Body of pancreas (tissue), 4 donors: ENCODE results near the gene ATF6. TPM values are rescaled to one million over a fixed set of nuclear protein-coding genes. Genes with fewer than 3 reads are reported as not detected.

Experiments
- ATAC-seq: fragments of 150-250 bp; one replicate; pipeline ENCODE4 v1.9.1; 2016
- DNase-seq, 4 donors: peaks; one replicate each; pipeline ENCODE4 v3.0.0-alpha.2; 2019
- H3K27ac ChIP-seq, 4 donors: fragments of 200-600 bp; sonication (generic); 1 replicate in 3 of 4; 2 replicates in 1 of 4; pipeline versions ENCODE4 v1.5.1 to v1.6.1; 2016 to 2019; ENCODE audit warnings: mild to moderate bottlenecking in 1 of 4, mixed read lengths in 1 of 4, moderate library complexity in 1 of 4
- H3K27me3 ChIP-seq, 2 donors: fragments of 200-600 bp; sonication (generic); one replicate each; pipeline ENCODE4 v1.6.0; 2016; ENCODE audit warnings: mild to moderate bottlenecking in 1 of 2
- H3K36me3 ChIP-seq, 2 donors: fragments of 200-600 bp; sonication (generic); replicated peaks in 1 of 2; 2 replicates each; pipeline ENCODE4 v1.5.1; 2016; ENCODE audit warnings: low read depth in 2 of 2; ENCODE audit not compliant: insufficient read depth in 1 of 2
- H3K4me1 ChIP-seq: fragments of 200-600 bp; sonication (generic); one replicate; pipeline ENCODE4 v1.6.0; 2016
- H3K4me3 ChIP-seq, 2 donors: fragments of 200-600 bp; sonication (generic); 1 replicate in 1 of 2; 2 replicates in 1 of 2; pipeline ENCODE4 v1.5.1; 2016 to 2019
- H3K9me3 ChIP-seq, 3 donors: fragments of 200-600 bp; sonication (generic); 1 replicate in 2 of 3; 2 replicates in 1 of 3; pipeline ENCODE4 v1.5.1; 2016
- POLR2A ChIP-seq, 3 donors: fragments of 450-650 bp; IDR thresholded peaks; one replicate each; pipeline ENCODE4 v1.6.1; 2016; ENCODE audit warnings: antibody characterized with exemption in 3 of 3, mild to moderate bottlenecking in 2 of 3
- WGBS, 2 donors: methylation state at CpG; one replicate each; pipeline ENCODE4 v1.1.5; 2017; 5-methylcytosine and 5-hydroxymethylcytosine counted together
- intact Hi-C: fragments of 100-400 bp; cut with DNase I; formaldehyde crosslinking; loops from one replicate; pipeline ENCODE4 v1.15.1; 2023
- total RNA-seq, 2 donors: library from RNA; depleted of rRNA; stranded (reverse); fragments of >200 nt; gene quantifications; one replicate each; pipeline ENCODE4 v1.1.0, GENCODE V29; 2016
- TF ChIP-seq, protein P1 (sequence below), 7 experiments: fragments of 450-650 bp in 4 of 7; fragments of 200-600 bp in 3 of 7; sonication (generic) in 3 of 7; IDR thresholded peaks; one replicate each; pipeline ENCODE4 v1.5.1; 2016 to 2019; ENCODE audit warnings: antibody characterized with exemption in 7 of 7

Gene ATF6
- total RNA-seq, result 10 to 100 TPM; 12.5 to 16.3 TPM

DNA sequence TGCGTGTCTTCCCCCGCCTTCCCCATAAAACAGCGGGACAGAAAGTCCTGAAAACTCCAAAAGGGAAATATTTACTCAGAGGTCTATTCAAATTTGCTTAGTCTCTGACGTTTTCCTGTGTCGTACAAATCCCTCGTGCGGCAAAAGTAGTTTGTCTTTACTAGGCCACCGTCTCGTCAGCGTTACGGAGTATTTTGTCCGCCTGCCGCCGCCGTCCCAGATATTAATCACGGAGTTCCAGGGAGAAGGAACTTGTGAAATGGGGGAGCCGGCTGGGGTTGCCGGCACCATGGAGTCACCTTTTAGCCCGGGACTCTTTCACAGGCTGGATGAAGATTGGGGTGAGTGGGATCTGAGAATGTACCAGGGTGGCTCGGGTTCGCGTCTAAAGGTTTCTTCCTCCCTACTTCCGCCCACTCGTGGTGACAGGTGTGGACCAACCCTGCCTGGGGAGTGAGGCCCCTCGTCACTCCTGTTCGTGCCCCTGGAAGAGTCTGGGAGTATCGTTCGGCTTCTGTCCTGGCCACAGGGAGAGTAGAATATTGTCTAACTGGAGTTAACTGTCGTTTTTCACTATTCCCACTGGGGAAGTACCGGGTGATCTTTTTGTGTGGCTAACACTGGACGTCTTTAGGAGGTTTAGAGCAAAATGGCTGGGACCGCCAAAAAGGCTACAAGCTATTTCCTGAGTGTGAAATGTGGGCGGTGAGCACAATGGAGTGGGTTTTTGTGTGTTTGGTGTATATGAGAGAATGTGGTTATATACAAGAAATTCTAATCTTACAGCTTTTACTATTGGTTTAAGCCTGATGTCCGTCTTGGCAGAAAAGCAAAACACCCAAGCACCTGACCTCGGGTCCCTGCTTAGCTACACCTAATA is at the start of gene ATF6:
Gene ATF6, plus strand, starts transcription at position 219 of the 880 bp plus-strand sequence. Its CDS starts 41 bp downstream, at position 260.
- TF ChIP-seq, protein P1, sequence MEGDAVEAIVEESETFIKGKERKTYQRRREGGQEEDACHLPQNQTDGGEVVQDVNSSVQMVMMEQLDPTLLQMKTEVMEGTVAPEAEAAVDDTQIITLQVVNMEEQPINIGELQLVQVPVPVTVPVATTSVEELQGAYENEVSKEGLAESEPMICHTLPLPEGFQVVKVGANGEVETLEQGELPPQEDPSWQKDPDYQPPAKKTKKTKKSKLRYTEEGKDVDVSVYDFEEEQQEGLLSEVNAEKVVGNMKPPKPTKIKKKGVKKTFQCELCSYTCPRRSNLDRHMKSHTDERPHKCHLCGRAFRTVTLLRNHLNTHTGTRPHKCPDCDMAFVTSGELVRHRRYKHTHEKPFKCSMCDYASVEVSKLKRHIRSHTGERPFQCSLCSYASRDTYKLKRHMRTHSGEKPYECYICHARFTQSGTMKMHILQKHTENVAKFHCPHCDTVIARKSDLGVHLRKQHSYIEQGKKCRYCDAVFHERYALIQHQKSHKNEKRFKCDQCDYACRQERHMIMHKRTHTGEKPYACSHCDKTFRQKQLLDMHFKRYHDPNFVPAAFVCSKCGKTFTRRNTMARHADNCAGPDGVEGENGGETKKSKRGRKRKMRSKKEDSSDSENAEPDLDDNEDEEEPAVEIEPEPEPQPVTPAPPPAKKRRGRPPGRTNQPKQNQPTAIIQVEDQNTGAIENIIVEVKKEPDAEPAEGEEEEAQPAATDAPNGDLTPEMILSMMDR (IDR thresholded peaks at IDR 0.05), result peak in 2 of 7 experiments; percentile 1 to 43
- peak in 2 of 3 donors; percentile 90 to 94 for TF ChIP-seq POLR2A (IDR thresholded peaks at IDR 0.05)
- DNase-seq (peak; percentile 90 to 96 (median 94)), ATAC-seq (peak; percentile 94)
- H3K9me3 ChIP-seq, result no peaks in the 10 kb centered on the region
- H3K4me3 ChIP-seq, result peak within 1 kb of the TSS; percentile 49 to 90
- no peaks in the 10 kb centered on the region for H3K36me3 ChIP-seq
- 1% methylated on average over 35 of the region's 35 CpGs for WGBS, 2 donors
- H3K27ac ChIP-seq, result peak within 1 kb of the TSS; percentile 82 to 99 (median 94)
- peaks cover 48% of the 10 kb centered on the region for H3K4me1 ChIP-seq
- H3K27me3 ChIP-seq, result no peaks in the 10 kb centered on the region
- intact Hi-C loops, result no loop called here

DNA sequence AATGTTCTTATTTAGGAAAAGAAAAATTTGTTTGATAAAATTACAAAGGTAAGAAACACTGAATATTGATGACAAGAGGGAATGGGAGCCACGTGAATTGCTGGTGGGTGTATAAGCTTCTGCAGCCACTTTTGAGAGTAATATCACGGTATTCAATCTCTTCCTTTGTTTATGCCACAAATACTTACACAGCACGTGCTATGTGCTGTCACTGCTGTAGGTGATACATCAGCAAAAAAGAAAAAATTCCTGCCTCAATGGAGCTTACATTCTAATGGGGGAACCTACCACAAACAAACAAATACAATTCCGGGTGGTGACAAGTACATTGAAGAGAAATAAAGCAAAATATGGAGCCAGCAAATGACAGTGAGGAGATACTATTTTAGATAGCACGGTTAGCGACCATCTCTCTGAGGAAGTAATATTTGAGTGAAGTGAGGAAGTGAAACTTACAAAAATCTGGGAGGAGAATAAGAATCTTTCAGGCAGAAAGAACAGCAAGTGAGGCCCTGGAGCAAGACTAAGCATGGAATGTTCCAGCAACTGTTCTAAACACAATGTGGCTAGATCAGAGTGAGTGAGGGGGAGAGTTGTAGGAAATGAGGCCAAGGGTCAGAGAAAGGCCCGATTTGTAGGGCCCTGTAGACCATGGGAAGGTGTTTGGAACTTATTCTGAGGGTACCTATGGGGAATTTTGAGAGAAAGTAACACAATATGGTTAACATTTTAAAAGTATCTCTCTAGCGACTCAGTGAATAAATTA is 47.4 kb upstream of the ATF6 start:
- Histone ChIP-seq H3K36me3 (no peaks in the 10 kb centered on the region), H3K27ac (no peak overlapping the region), H3K9me3 (no peaks in the 10 kb centered on the region), H3K4me3 (no peak overlapping the region), H3K4me1 (no peaks in the 10 kb centered on the region), H3K27me3 (no peaks in the 10 kb centered on the region)
- 71 to 74% methylated on average over 8 of the region's 8 CpGs for WGBS, 2 donors
- intact Hi-C loops, result no loop called here
- no peak for DNase-seq
- TF ChIP-seq, protein P1 (IDR thresholded peaks at IDR 0.05), result no peak
- ATAC-seq, result no peak

DNA sequence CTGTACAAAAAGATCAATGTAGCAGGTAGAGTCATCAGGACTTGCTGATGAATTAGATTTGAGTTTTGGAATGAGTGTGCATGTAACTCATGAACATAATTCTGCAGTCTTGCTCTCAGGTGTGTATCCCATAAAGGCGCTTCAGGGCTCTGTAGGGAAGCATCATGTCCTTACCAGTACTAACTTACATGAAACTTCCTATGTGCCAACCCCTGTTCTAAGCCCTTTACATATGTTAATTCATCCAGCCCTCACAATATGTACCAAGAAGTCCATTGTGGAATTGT is 46.9 kb upstream of the ATF6 start:
- no peaks in the 10 kb centered on the region for H3K9me3 ChIP-seq
- no peak for TF ChIP-seq POLR2A (IDR thresholded peaks at IDR 0.05)
- TF ChIP-seq, protein P1 (IDR thresholded peaks at IDR 0.05), result no peak
- no peak overlapping the region for H3K4me3 ChIP-seq
- H3K27ac ChIP-seq, result no peak overlapping the region
- H3K4me1 ChIP-seq, result no peaks in the 10 kb centered on the region
- intact Hi-C loops, result no loop called here
- DNase-seq (no peak), ATAC-seq (no peak)
- H3K36me3 ChIP-seq, result no peaks in the 10 kb centered on the region
- WGBS, 2 donors, result 77 to 88% methylated on average over 1 of the region's 1 CpG
- no peaks in the 10 kb centered on the region for H3K27me3 ChIP-seq

- H3K4me1 ChIP-seq, result peaks cover 3% of the 10 kb centered on the region
- no peaks in the 10 kb centered on the region for H3K9me3 ChIP-seq
- TF ChIP-seq, protein P1 (IDR thresholded peaks at IDR 0.05), result no peak
- TF ChIP-seq POLR2A (IDR thresholded peaks at IDR 0.05), result no peak
- H3K36me3 ChIP-seq, result no peaks in the 10 kb centered on the region
- no peak for DNase-seq
- ATAC-seq, result no peak
- no peak overlapping the region for H3K27ac ChIP-seq
- H3K27me3 ChIP-seq, result no peaks in the 10 kb centered on the region
- H3K4me3 ChIP-seq, result no peak overlapping the region
- intact Hi-C loops, result no loop called here
- WGBS, 2 donors, result 80 to 81% methylated on average over 1 of the region's 1 CpG
Measured at GRCh38 chr1:161720422-161720821, 45.7 kb upstream of the ATF6 start.
